ENCODE results near the gene RAMP3.

- TF ChIP-seq CTCF (IDR thresholded peaks at IDR 0.05), result no peak
- no peak for TF ChIP-seq POLR2A (IDR thresholded peaks at IDR 0.05)
These were observed 22.1 kb downstream of the RAMP3 start for GRCh38 chr7:45179666-45180065.
